Hepatocyte (in vitro differentiated cells): ENCODE measurements around the gene SORCS3.

Experiments used
- EZH2 ChIP-seq: fragments of 200-600 bp; sonication (generic); IDR thresholded peaks from 2 replicates; pipeline ENCODE4 v1.6.1; 2016; ENCODE audit warnings: antibody characterized with exemption, mild to moderate bottlenecking, borderline replicate concordance
- TF ChIP-seq, protein P1 (sequence below): fragments of 200-600 bp; sonication (generic); IDR thresholded peaks from 2 replicates; pipeline ENCODE4 v1.5.1; 2016; ENCODE audit warnings: antibody characterized with exemption, mild to moderate bottlenecking; ENCODE audit not compliant: poor library complexity

DNA sequence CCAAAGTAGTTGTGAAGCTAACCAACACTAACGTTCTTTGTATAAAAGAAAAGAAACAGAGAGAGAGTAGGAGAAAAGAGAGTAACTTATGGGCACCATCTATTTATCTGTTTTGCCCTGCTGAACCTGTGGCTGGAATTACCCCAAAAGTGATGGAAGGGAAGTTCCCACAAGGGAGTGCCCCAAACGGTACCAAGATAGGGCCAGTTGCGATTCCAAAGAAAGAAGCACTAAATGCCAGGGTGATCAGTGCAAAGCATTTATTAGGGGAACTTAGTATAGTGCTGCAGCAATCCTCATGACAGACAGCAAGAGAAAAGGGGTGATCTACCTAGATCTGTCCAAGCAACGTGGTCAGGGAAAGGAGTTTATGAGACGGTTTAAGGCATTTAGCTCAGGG, 190.2 kb downstream of the SORCS3 start:
- TF ChIP-seq, protein P1, sequence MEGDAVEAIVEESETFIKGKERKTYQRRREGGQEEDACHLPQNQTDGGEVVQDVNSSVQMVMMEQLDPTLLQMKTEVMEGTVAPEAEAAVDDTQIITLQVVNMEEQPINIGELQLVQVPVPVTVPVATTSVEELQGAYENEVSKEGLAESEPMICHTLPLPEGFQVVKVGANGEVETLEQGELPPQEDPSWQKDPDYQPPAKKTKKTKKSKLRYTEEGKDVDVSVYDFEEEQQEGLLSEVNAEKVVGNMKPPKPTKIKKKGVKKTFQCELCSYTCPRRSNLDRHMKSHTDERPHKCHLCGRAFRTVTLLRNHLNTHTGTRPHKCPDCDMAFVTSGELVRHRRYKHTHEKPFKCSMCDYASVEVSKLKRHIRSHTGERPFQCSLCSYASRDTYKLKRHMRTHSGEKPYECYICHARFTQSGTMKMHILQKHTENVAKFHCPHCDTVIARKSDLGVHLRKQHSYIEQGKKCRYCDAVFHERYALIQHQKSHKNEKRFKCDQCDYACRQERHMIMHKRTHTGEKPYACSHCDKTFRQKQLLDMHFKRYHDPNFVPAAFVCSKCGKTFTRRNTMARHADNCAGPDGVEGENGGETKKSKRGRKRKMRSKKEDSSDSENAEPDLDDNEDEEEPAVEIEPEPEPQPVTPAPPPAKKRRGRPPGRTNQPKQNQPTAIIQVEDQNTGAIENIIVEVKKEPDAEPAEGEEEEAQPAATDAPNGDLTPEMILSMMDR, result no peak
- no peak for TF ChIP-seq EZH2
